GM21423 (cell line): Measurements from ENCODE around the gene KLRF2.

ENCODE experiments used
- ATAC-seq: cut with Tn5 transposase; IDR thresholded peaks from one replicate; pipeline ENCODE4 v1.9.1; 2021; ENCODE audit warnings: mild to moderate bottlenecking, moderate library complexity; ENCODE audit not compliant: unreplicated experiment

KLRF2 gene

GRCh38 chr12:9883175-9883574 lies 1.9 kb downstream of the KLRF2 start:
- ATAC-seq, result no peak

DNA sequence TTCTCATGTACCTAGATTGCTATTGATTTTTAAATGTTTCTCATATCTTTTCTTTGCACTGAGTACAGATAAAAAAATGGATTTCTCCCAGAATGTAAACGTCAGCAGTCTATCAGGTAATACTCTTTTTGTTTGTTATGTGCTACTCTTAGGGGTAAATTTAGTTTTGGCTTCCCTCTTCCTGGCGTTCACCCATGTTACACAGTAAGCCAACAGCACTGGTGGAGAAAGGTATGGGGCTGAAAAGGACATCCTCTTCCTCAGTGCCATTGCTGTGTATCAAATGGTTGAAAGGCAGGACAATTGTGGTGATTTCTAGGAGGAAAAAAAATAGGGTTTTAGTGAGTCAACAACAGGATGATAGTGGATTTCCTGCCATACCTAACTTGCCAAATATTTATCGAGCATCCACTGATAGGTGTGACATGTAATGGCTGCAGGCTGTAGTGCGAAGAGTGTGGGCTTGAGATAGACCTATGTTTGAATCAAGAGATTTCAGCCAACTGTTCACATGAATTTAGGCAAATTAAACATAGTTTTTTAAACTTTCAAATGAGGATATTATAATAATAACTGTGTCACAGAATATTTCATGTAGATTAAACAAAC lies 7.5 kb downstream of the KLRF2 start:
- ATAC-seq, result no peak

- no peak for ATAC-seq
Measured at GRCh38 chr12:9895215-9895971, 14.1 kb downstream of the KLRF2 start.

- no peak for ATAC-seq
Measured at GRCh38 chr12:9897535-9897934, 16.2 kb downstream of the KLRF2 start.

DNA sequence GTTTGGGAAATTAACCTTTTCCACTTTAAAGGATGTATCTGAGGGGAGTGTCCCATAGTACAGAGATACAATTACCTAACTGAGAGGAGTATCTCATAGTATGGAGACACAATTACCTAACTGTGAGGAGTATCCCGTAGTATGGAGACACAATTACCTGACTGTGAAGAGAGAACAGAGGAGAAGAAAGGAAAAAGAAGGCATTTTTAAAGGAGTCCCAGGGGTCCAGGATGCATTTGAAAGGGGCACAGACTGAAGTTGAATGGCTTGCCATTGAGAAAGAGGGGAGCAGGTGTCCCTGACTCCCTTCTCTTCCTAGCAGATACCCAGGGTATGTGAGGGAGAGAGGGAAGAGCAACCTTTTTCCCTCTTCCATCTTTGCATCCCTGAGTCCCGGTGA lies 17.9 kb downstream of the KLRF2 start:
- no peak for ATAC-seq

DNA sequence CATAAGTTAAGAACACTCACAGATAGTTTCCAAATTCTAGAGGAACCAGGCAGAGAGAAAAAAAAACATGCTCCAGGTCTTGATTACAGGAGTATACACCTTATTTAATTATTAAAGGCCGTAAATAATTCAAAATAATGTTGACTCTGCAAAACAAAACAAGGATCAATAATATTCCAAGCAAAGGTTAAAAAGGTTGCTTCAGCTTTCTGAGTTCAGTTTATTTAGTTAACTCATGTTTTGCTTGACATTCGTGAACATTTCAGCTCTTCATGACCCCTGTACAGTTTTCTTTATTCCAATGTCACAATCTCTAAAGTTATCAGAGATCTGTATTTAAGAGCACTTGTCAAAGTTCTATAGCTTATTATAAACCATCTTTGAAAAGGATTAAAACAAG lies 19.6 kb downstream of the KLRF2 start:
- no peak for ATAC-seq

DNA sequence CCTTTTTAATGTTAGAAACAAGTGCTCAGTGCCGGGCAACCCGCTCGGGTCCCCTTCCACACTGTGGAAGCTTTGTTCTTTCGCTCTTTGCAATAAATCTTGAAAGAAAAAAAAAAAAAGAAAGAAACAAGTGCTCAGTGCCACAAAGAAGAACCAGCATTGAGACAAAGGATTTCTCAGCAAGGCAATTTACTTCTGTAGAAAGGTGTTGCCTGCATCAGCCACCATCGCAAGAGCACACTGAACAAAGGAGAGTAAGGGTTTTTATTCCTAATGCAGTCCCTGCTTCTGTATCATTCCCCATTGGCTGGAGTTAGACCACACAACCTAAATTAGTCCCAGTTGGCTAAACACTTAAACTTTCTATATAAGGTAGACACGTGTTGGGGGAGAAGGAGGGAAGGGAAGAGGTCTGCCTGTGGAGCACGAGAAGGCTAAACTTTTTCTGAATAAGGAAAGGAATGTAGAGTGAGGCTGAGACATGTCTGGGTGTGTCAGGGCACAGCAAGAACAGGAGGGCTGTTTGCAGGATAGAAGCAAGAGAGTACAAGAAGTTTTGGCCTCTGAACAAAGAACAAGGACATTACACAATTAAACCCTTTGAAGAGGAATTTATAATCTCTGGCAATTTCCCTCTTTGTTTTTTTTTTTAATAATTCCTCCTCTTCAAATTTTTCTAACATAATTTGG lies 21.4 kb downstream of the KLRF2 start:
- no peak for ATAC-seq

DNA sequence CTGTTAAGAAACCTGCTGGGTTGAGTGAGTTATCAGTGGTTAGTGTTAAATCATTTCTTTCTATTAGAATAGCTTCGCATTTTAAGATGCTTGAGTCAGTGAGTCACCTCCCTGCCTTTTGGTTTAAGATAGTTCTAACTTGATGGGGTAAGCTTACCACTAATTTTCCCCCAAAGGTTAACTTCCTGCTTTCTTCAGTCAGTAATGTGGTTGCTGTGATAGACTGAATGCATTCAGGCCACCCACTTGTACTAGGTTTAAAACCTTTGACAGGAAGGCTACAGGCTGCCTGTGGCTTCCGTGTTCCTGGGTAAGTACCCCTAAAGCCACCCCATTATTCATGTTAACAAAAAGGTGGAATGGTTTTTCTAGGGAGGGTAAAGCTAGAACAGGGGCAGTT lies 25.6 kb downstream of the KLRF2 start:
- ATAC-seq, result no peak

DNA sequence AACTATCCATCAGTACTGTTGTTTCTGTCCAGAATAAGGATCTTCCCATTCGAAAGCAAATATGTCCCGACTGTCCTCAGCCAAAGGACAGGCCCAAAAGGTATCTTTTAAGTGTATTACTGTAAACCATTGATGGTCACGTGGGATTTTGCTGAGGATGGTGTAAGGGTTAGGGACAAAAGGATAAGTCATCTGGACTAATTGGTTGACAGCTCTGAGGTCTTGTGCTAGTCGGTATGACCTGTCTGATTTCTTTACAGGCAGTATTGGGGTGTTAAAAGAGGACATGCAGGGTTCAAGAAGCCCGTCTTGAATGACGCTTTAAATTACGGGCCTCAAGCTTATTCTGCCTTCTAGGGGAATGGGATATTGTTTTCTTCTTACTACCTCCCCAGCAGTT lies 26.5 kb downstream of the KLRF2 start:
- ATAC-seq, result no peak

GRCh38 chr12:9908350-9908749 lies 27.1 kb downstream of the KLRF2 start:
- ATAC-seq, result no peak

DNA sequence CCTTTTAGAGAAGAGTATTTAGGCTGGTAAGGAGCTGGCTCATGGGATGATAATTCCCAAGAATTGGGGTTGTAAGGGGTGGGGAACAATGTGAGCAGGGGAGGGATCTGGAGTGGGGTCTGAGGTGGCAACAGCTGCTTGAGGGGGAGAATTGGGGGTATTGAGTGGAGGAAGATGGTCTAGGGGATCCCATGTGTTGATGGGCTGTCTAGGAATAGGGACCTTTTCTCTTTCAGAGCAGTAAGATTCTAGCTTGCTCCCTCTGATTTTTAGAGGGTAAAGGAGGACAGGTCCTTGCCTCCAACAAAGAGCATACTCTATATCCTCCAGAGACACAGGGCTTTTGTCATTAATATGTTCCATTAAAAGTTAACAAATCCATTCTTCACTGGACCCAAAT lies 28.4 kb downstream of the KLRF2 start:
- no peak for ATAC-seq

DNA sequence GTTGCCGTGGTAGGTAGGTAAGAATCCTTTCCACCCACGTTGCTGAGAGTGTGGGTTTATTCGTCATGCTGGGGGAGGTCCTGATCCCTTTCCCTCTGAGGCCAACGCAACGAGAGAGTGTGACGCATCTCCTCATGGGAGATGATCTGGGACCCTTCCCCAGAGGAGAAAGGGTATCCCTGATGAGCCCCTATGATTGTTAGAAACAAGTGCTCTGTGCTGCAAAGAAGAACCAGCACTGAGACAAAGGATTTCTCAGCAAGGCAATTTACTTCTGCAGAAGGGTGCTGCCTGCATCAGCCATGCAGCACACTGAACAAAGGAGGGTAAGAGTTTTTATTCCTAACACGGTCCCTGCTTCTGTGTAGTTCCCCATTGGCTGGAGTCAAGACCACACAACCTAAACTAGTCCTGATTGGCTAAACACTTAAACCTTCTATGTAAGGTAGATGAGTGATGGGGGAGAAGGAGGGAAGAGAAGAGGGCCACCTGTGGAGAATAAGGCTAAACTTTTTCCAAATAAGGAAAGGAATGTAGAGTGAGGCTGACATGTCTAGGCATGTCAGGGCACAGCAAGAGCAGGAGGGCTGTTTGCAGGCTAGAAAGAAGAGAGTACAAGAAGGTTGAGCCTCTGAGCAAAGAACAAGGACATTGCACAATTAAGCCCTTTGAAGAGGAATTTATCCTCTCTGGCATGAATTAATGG lies 29.6 kb downstream of the KLRF2 start:
- ATAC-seq, result no peak

GRCh38 chr12:9911708-9912107 lies 30.4 kb downstream of the KLRF2 start:
- ATAC-seq, result no peak

- ATAC-seq, result no peak
Measured at GRCh38 chr12:9919443-9919842, 38.2 kb downstream of the KLRF2 start.

DNA sequence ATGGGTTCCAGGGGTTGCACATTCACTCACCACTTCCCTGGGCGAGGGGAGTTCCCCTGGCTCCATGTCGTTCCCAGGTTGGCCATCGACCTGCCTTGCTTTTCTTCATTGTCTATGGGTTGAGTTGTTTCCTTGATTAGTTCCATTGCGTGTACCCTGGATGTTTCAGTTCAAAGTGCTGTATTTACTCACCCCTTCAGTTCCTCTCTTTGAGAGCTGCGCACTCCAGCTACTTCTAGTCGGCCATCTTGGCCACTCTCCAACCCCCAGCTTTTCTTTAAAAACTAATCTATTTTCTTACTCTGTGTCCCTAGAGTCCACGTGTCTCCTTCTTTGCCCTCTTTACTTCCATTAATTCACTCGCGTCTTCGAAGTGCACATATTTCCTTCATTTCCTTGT lies 39.2 kb downstream of the KLRF2 start:
- no peak for ATAC-seq

- ATAC-seq, result no peak
Measured at GRCh38 chr12:9922429-9922828, 41.1 kb downstream of the KLRF2 start.

- ATAC-seq, result no peak
Measured at GRCh38 chr12:9925705-9926393, 44.6 kb downstream of the KLRF2 start.

- no peak for ATAC-seq
Measured at GRCh38 chr12:9926876-9927275, 45.6 kb downstream of the KLRF2 start.

GRCh38 chr12:9928607-9929006 lies 47.3 kb downstream of the KLRF2 start:
- ATAC-seq, result no peak

DNA sequence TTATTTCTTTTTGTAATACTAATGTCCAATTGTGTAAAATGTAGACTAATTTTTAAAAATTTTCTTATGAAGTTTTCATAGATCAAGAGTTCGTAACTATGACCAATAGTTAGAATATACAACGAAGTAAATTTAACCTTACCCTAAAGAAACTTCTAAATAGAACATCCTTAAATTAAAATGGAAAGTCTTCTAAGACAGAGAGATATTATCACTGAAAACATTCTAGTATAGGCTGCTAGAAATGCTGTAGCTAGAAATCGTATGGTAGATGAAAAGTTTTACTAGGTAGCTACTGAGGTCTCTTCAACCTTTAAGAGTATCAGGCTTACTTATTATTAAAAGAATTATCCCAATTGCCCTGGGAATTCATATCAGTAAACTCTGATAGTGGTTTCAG lies 50.0 kb downstream of the KLRF2 start:
- ATAC-seq, result no peak

DNA sequence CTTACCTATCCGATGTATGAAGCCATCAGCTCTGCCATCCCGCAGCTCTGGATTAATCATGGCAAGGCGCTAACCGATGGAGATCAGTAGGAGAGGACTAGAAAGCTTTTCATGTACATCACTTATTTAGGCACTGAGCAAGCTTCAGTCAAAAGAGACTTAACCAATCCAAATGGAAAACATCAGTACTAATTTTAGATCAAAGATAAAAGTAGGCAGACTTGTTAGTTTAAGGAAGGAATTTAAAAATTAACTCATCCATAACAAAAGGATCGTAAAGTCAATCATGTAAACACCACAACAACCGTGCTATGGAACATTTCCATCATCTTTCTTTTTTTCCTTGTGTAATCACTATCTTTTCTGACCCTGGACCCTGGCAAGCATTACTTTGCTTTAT lies 51.0 kb downstream of the KLRF2 start, which contains the start of gene CLEC2A:
TSS of gene CLEC2A (minus strand) at position 101 of the 400 bp plus-strand sequence. CDS start at position 60, 41 bp downstream.
- no peak for ATAC-seq
